IMR-90 (cell line): Measurements from ENCODE around the gene TCOF1.

ENCODE experiments used
- CEBPB ChIP-seq: IDR thresholded peaks from 2 replicates; pipeline ENCODE4 v1.6.1; 2012; ENCODE audit warnings: low read depth, low read length, improper control_type of control experiment
- CTCF ChIP-seq: conservative IDR thresholded peaks from 2 replicates; pipeline ENCODE4 v1.5.1; 2012; ENCODE audit warnings: mild to moderate bottlenecking, low read depth, low read length, improper control_type of control experiment
- MAFK ChIP-seq: IDR thresholded peaks from 2 replicates; pipeline ENCODE4 v1.6.1; 2012; ENCODE audit warnings: low read depth, low read length, improper control_type of control experiment
- MAZ ChIP-seq: IDR thresholded peaks from 2 replicates; pipeline ENCODE4 v1.6.1; 2012; ENCODE audit warnings: low read depth, mild to moderate bottlenecking, low read length, improper control_type of control experiment, moderate library complexity, borderline replicate concordance
- MXI1 ChIP-seq: IDR thresholded peaks from 2 replicates; pipeline ENCODE4 v1.6.1; 2012; ENCODE audit warnings: low read depth, mild to moderate bottlenecking, low read length, moderate library complexity, borderline replicate concordance
- POLR2A ChIP-seq: IDR thresholded peaks from 2 replicates; pipeline ENCODE4 v1.6.1; 2012; ENCODE audit warnings: mild to moderate bottlenecking, low read depth, low read length
- RAD21 ChIP-seq: IDR thresholded peaks from 2 replicates; pipeline ENCODE4 v1.6.1; 2012; ENCODE audit warnings: low read length, improper control_type of control experiment
- RCOR1 ChIP-seq: IDR thresholded peaks from 2 replicates; pipeline ENCODE4 v1.6.1; 2012; ENCODE audit warnings: mild to moderate bottlenecking, low read length, improper control_type of control experiment; ENCODE audit not compliant: insufficient replicate concordance
- SMC3 ChIP-seq: fragments of 150-350 bp; IDR thresholded peaks from 2 replicates; pipeline ENCODE4 v1.6.1; 2016; ENCODE audit warnings: low read depth, mild to moderate bottlenecking, antibody characterized with exemption, low read length, moderate library complexity
- USF2 ChIP-seq: fragments of 150-350 bp; IDR thresholded peaks from 2 replicates; pipeline ENCODE4 v1.6.1; 2017; ENCODE audit warnings: mild to moderate bottlenecking, antibody characterized with exemption, low read length, low read depth

GRCh38 chr5:150340614-150341255, 16.8 kb upstream of the TCOF1 start:
- TF ChIP-seq CTCF (no peak), POLR2A (no peak), USF2 (no peak), SMC3 (no peak), MXI1 (no peak), RAD21 (no peak), MAZ (no peak), MAFK (no peak), CEBPB (no peak), RCOR1 (no peak)
